ENCODE data around the gene KIF26B. TPM values are rescaled to one million over a fixed set of nuclear protein-coding genes. Genes with fewer than 3 reads are reported as not detected.

KIF26B gene
- total and polyA plus RNA-seq, 2 experiments from 2014 or later: 0.03 to 0.76 TPM

- TF ChIP-seq ZNF462 (CRISPR knock-in tag; IDR thresholded peaks at IDR 0.05) (no peak), ZNF331 (CRISPR knock-in tag; IDR thresholded peaks at IDR 0.05; ENCODE audit: low read depth) (no peak), POLR2AphosphoS5 (IDR thresholded peaks at IDR 0.05; ENCODE audit: low read depth) (no peak), EZH2phosphoT487 (IDR thresholded peaks at IDR 0.05; ENCODE audit: unreplicated experiment) (no peak)
Measured at GRCh38 chr1:245418077-245418476, 263.3 kb downstream of the KIF26B start (continued).

- Histone ChIP-seq H3K79me2 (replicated peaks; ENCODE audit: insufficient read depth) (no peaks in the 10 kb centered on the region), H3K27ac (ENCODE audit: low read depth) (no peak overlapping the region), H4K20me1 (replicated peaks; ENCODE audit: insufficient read depth) (no peaks in the 10 kb centered on the region), H3K4me1 (ENCODE audit: insufficient read depth) (no peaks in the 10 kb centered on the region; the same call in 1 of the 2 replicates), H3F3A (replicated peaks; ENCODE audit: low read depth) (no peaks in the 10 kb centered on the region), H3K36me3 (ENCODE audit: insufficient read depth) (no peaks in the 10 kb centered on the region), H2AFZ (no peak overlapping the region), H3K4me3 (no peak overlapping the region), H3K27me3 (ENCODE audit: insufficient read depth) (no peaks in the 10 kb centered on the region), H3K9me2 (ENCODE audit: insufficient read depth) (no peaks in the 10 kb centered on the region), H3K4me2 (no peak overlapping the region)
- ATAC-seq (peak; percentile 66), DNase-seq (ENCODE audit: low spot score) (no peak)
- no peaks in the 10 kb centered on the region for H3K36me3 Mint-ChIP-seq (ENCODE audit: low read depth)
- no peaks in the 10 kb centered on the region for H3K9me3 Mint-ChIP-seq
- H3K27ac Mint-ChIP-seq: no peak overlapping the region
- H3K27me3 Mint-ChIP-seq (ENCODE audit: insufficient read depth, low read depth, poor library complexity): no peaks in the 10 kb centered on the region
- peaks cover 2% of the 10 kb centered on the region for H3K4me1 Mint-ChIP-seq
- H3K4me3 Mint-ChIP-seq: no peak overlapping the region
- TF ChIP-seq JUNB (IDR thresholded peaks at IDR 0.05; ENCODE audit: unreplicated experiment): no peak
- TF ChIP-seq ZNF462 (CRISPR knock-in tag; IDR thresholded peaks at IDR 0.05): no peak
- TF ChIP-seq POLR2AphosphoS5 (IDR thresholded peaks at IDR 0.05; ENCODE audit: low read depth): no peak
- no peak for TF ChIP-seq ZNF331 (CRISPR knock-in tag; IDR thresholded peaks at IDR 0.05; ENCODE audit: low read depth)
- TF ChIP-seq STAT1 (IDR thresholded peaks at IDR 0.05; ENCODE audit: unreplicated experiment): no peak
- TF ChIP-seq EZH2phosphoT487 (IDR thresholded peaks at IDR 0.05; ENCODE audit: unreplicated experiment): no peak
- no peak for TF ChIP-seq ETS1 (IDR thresholded peaks at IDR 0.05)
- TF ChIP-seq NANOG (IDR thresholded peaks at IDR 0.05; ENCODE audit: borderline replicate concordance): no peak
Measured at GRCh38 chr1:245419461-245419978, 264.7 kb downstream of the KIF26B start.
